PC-3 (cell line): ENCODE data around the gene ZNF778. TPM values are rescaled to one million over a fixed set of nuclear protein-coding genes. Genes with fewer than 3 reads are reported as not detected.

Source experiments
- ATAC-seq: fragments of 200-7000 bp; cut with Tn5 transposase; 2 replicates; pipeline ENCODE4 v1.9.1; 2020; ENCODE audit warnings: mild to moderate bottlenecking, moderate library complexity
- BruUV-seq: library from RNA; stranded (reverse); fragments of 400-500 nt; replicated peaks from 2 replicates; lab custom pipeline; 2021; lab: Mats Ljungman, UMichigan
- CTCF ChIA-PET: fragments of 300-600 bp; sonication (Branson Sonifier 250); formaldehyde crosslinking; loops from one replicate; lab custom pipeline; 2022; ENCODE audit warnings: antibody characterized with exemption; lab: Charles Lee
- POLR2A ChIA-PET: fragments of 300-600 bp; sonication (Branson Sonifier 250); formaldehyde crosslinking; loops from one replicate; lab custom pipeline; 2022; ENCODE audit warnings: antibody characterized with exemption; ENCODE audit not compliant: unreplicated experiment; lab: Charles Lee
- DNase-seq: peaks from one replicate; pipeline ENCODE4 v3.0.0-alpha.2; 2015
- H2AFZ ChIP-seq: fragments of 300-600 bp; sonication (generic); 2 replicates; pipeline ENCODE4 v1.6.0; 2016; ENCODE audit warnings: antibody characterized with exemption, low read length
- H3F3A ChIP-seq: fragments of 300-600 bp; sonication (generic); one replicate; pipeline ENCODE4 v1.6.0; 2017; ENCODE audit warnings: antibody characterized with exemption, low read length, control low read depth, mild to moderate bottlenecking; ENCODE audit not compliant: unreplicated experiment
- H3K27ac ChIP-seq: fragments of 300-600 bp; sonication (generic); 2 replicates; pipeline ENCODE4 v1.5.1; 2016; ENCODE audit warnings: mild to moderate bottlenecking, low read length
- H3K27me3 ChIP-seq: fragments of 300-600 bp; sonication (generic); 2 replicates; pipeline ENCODE4 v1.6.1; 2016; ENCODE audit warnings: low read length, mixed read lengths
- H3K36me3 ChIP-seq: fragments of 300-600 bp; sonication (generic); 2 replicates; pipeline ENCODE4 v1.6.1; 2016; ENCODE audit warnings: low read depth, mixed run types, low read length, mixed read lengths
- H3K4me1 ChIP-seq: fragments of 300-600 bp; sonication (generic); 2 replicates; pipeline ENCODE4 v1.5.1; 2016; ENCODE audit warnings: low read length; ENCODE audit not compliant: insufficient read depth
- H3K4me2 ChIP-seq: fragments of 300-600 bp; sonication (generic); 2 replicates; pipeline ENCODE4 v1.6.0; 2016; ENCODE audit warnings: low read length
- H3K4me3 ChIP-seq: fragments of 300-600 bp; sonication (generic); 2 replicates; pipeline ENCODE4 v1.5.1; 2016; ENCODE audit warnings: mild to moderate bottlenecking, low read length, mixed read lengths
- H3K79me2 ChIP-seq: fragments of 300-600 bp; sonication (generic); 2 replicates; pipeline ENCODE4 v1.6.1; 2017; ENCODE audit warnings: low read length, mixed read lengths
- H3K9ac ChIP-seq: fragments of 300-600 bp; sonication (generic); 2 replicates; pipeline ENCODE4 v1.6.0; 2016; ENCODE audit warnings: mild to moderate bottlenecking, low read length
- H3K9me2 ChIP-seq: fragments of 300-600 bp; sonication (generic); replicated peaks from 2 replicates; pipeline ENCODE4 v1.6.1; 2016; ENCODE audit warnings: mixed run types, low read length, mixed read lengths
- H3K9me3 ChIP-seq: fragments of 300-600 bp; sonication (generic); 2 replicates; pipeline ENCODE4 v1.6.1; 2016; ENCODE audit warnings: low read length, mixed read lengths
- H4K20me1 ChIP-seq: fragments of 300-600 bp; sonication (generic); 2 replicates; pipeline ENCODE4 v1.6.1; 2016; ENCODE audit warnings: low read length, mixed read lengths
- CTCF ChIP-seq: fragments of 300-600 bp; sonication (generic); conservative IDR thresholded peaks from 2 replicates; pipeline ENCODE4 v1.5.1; 2017; ENCODE audit warnings: antibody characterized with exemption, low read depth, mild to moderate bottlenecking, low read length
- EZH2 ChIP-seq: fragments of 300-600 bp; sonication (generic); IDR thresholded peaks from one replicate; pipeline ENCODE4 v1.6.1; 2017; ENCODE audit warnings: antibody characterized with exemption, mild to moderate bottlenecking, low read length; ENCODE audit not compliant: unreplicated experiment
- EZH2phosphoT487 ChIP-seq: fragments of 300-600 bp; sonication (generic); IDR thresholded peaks from 2 replicates; pipeline ENCODE4 v1.6.1; 2018; ENCODE audit warnings: mild to moderate bottlenecking, antibody characterized with exemption, low read length, borderline replicate concordance
- intact Hi-C: fragments of 100-400 bp; cut with micrococcal nuclease; formaldehyde crosslinking; loops from 2 replicates; pipeline ENCODE4 v1.9.0; 2023
- total RNA-seq: library from RNA; depleted of rRNA; stranded (reverse); fragments of >200 nt; gene quantifications from 2 replicates; pipeline ENCODE4 v1.2.3, GENCODE V29; 2014

Gene ZNF778
- total RNA-seq, 1 experiment from 2014 or later, result 15.3 TPM

- ATAC-seq, result no peak
- CTCF ChIA-PET, result no interaction called here
- TF ChIP-seq EZH2phosphoT487 (no peak), EZH2 (no peak), CTCF (no peak)
These were observed 44.4 kb downstream of the ZNF778 start for GRCh38 chr16:89261691-89262563.

GRCh38 chr16:89264800-89265550, 47.5 kb downstream of the ZNF778 start:
- H3K4me3 ChIP-seq, result no peak overlapping the region
- no TSS peak for BruUV-seq
- H3K27ac ChIP-seq, result no peak overlapping the region
- no peak overlapping the region for H2AFZ ChIP-seq
- peaks cover 15% of the 10 kb centered on the region for H3K4me1 ChIP-seq
- H3K4me2 ChIP-seq, result no peak overlapping the region
- H3K36me3 ChIP-seq, result peaks cover 5% of the 10 kb centered on the region; the same call in 1 of the 2 replicates
- no peak for TF ChIP-seq EZH2
- TF ChIP-seq EZH2phosphoT487, result no peak
- TF ChIP-seq CTCF, result no peak
- ATAC-seq (no peak), DNase-seq (no peak)
- ChIA-PET POLR2A (no interaction called here), CTCF (no interaction called here)
- no peaks in the 10 kb centered on the region for H3K9me2 ChIP-seq
- intact Hi-C loops, result no loop called here
- no peaks in the 10 kb centered on the region for H3K27me3 ChIP-seq
- H3K9me3 ChIP-seq, result no peaks in the 10 kb centered on the region
- no peak overlapping the region for H3K9ac ChIP-seq
- H3K79me2 ChIP-seq, result no peaks in the 10 kb centered on the region
- no peaks in the 10 kb centered on the region for H4K20me1 ChIP-seq
- H3F3A ChIP-seq, result peaks cover 7% of the 10 kb centered on the region

More at GRCh38 chr16:89261691-89262563, 44.4 kb downstream of the ZNF778 start:
- H3K79me2 ChIP-seq, result peaks cover 9% of the 10 kb centered on the region; the same call in 1 of the 2 replicates
- no peaks in the 10 kb centered on the region for H3K9me2 ChIP-seq
- no peak overlapping the region for H3K27ac ChIP-seq
- no peaks in the 10 kb centered on the region for H3K27me3 ChIP-seq
- no peaks in the 10 kb centered on the region for H4K20me1 ChIP-seq
- H3K9me3 ChIP-seq, result no peaks in the 10 kb centered on the region
- intact Hi-C loops, result no loop called here
- H2AFZ ChIP-seq, result no peak overlapping the region
- H3K4me2 ChIP-seq, result no peak overlapping the region
- H3K36me3 ChIP-seq, result no peaks in the 10 kb centered on the region
- POLR2A ChIA-PET, result no interaction called here
- BruUV-seq, result no TSS peak
- no peak overlapping the region for H3K9ac ChIP-seq
- H3K4me3 ChIP-seq, result no peak overlapping the region
- no peak for DNase-seq
- H3K4me1 ChIP-seq, result peaks cover 8% of the 10 kb centered on the region; the same call in 1 of the 2 replicates
- no peaks in the 10 kb centered on the region for H3F3A ChIP-seq
